HG03442 (cell line): Measurements from ENCODE around the gene PSMD12.
"Not testable (repeated sequence)": the region's sequence is repeated elsewhere in the genome, so short reads cannot be mapped to it uniquely, and the experiment has no call there.

Experiments
- ATAC-seq: cut with Tn5 transposase; IDR thresholded peaks from one replicate; pipeline ENCODE4 v1.9.1; 2021; ENCODE audit warnings: mild to moderate bottlenecking, moderate library complexity; ENCODE audit not compliant: unreplicated experiment

PSMD12 gene

GRCh38 chr17:67315865-67316264 is 50.5 kb downstream of the PSMD12 start:
- ATAC-seq, result no peak

- ATAC-seq, result no peak
Observed at GRCh38 chr17:67312265-67312664, 54.1 kb downstream of the PSMD12 start.

DNA sequence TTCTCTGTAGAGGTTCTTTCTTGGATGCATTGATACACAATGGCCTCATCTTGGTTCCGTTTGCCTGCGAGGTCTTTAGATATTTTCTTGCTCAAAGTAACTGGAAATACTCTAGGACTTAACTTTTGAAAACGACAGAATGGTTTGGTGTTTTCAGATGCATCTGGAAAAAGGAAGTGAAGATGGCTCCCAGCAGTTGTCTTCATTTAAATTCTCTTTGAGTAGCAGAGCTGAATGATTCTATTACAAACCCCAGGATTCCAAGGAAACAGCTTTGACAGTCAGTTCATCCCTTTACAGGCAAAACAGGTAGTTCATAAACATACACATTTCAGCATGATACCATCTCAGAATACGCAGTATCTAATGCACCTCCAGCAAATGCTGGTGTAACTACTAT is 54.8 kb downstream of the PSMD12 start:
- ATAC-seq, result no peak

DNA sequence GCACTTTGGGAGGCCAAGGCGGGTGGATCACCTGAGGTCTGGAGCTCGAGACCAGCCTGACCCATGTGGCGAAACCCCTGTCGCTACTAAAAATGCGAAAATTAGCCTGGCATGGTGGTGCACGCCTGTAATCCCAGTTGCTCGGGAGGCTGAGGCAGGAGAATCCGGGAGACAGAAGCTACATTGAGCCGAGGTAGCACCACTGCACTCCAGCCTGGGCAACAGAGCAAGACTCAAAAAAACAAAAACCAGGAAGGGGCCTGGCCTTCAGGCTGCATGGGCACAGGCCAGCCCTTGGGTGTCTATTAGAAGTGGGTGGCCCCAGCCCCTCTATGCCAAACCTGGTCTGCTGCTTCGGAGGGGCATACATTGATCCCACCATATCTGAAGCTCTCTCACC is 56.0 kb downstream of the PSMD12 start:
- ATAC-seq, result no peak

- not testable (repeated sequence) for ATAC-seq
Observed at GRCh38 chr17:67305446-67306235, 60.7 kb downstream of the PSMD12 start.

DNA sequence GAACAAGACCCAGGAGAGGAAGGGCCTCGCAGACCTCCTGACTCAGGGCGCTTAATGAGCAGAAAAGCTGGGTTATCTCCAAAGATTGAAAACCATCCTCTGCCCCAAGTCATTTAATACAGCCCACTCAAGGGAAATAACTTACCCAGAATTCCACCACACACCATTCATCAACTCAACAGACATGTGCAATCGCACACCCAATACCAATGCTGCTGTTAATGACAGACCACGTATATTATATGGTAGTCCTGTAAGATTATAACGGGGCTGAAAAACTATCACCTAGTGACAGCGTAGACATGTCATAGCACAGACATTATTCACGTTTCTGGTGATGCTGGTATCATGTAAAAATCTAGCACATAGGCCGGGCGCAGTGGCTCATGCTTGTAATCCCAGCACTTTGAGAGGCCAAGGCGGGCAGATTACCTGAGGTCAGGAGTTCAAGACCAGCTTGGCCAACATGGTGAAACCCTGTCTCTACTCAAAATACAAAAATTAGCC is 68.9 kb downstream of the PSMD12 start:
- ATAC-seq, result no peak

DNA sequence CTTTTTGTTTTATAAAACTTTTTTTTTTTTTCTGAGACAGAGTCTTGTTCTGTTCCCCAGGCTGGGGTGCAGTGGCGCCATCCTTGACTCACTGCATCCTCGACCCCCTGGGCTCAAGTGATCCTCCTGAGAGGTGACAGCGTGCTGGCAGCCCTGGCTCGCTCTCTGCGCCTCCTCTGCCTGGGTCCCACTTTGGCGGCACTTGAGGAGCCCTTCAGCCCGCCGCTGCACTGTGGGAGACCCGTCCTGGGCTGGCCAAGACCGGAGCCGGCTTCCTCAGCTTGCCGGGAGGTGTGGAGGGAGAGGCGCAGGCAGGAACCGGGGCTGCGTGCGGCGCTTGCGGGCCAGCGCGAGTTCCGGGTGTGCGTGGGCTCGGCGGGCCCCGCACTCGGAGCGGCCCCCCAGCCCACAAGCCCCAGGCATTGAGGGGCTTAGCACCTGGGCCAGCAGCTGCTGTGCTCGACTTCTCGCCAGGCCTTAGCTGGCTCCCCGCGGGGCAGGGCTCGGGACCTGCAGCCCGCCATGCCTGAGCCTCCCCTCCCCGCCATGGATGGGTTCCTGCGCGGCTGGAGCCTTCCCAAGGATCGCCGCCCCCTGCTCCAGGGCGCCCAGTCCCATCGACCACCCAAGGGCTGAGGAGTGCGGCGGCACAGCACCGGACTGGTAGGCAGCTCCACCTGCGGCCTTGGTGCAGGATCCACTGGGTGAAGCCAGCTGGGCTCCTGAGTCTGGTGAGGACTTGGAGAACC is 71.8 kb downstream of the PSMD12 start:
- ATAC-seq, result no peak

- peak; percentile 79 for ATAC-seq
Observed at GRCh38 chr17:67293251-67294203, 72.8 kb downstream of the PSMD12 start.

- ATAC-seq, result no peak
Observed at GRCh38 chr17:67290711-67291291, 75.6 kb downstream of the PSMD12 start.

DNA sequence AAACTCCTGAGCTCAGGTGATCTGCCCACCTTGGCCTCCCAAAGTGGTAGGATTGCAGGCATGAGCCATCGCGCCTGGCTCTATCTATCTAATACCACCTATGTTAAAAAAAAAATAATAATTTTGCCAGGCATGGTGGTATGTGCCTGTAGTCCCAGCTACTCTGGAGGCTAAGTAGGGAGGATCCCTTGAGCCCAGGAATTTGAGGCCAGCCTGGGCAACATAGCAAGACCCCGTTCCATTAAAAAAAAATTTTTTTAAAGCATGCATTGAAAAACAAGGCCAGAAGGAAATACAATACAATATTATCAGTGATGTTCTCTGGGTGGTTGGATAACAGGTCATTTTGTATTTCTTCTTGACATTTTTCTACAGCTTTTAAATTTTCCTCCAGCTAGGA is 76.1 kb downstream of the PSMD12 start:
- ATAC-seq, result no peak

DNA sequence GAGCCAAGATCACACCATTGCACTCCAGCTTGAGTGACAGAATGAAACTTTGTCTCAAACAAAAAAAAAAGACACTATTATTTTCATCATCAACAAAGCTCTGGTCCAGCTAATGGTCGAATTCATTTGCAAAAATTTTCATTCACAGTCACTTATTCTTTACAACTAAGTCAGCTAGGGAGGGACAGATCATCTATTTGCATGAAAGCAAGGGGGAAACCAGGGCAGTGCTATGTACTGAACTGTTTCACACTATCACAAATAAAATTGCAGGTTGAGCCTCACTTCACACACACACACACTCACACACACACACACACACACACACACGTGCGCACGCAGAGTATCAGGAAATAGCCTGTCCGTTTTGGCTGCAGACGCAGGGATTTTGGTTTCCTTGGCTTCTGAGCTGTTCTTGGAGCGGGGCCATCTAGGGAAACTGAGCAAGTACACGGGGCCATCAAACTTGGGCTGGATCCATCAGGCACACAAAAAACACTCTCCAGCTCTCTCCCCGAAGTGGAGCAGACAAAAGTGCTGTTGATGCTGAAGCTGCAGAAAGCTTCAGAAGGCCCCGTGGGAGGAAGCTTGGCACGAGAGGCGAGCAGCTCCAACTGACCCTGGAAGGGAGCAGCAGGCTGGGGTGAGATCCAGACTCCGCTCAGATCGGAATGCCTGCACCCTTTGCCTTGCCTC is 77.0 kb downstream of the PSMD12 start:
- ATAC-seq, result no peak
